ENCODE data around the gene FBLN5. TPM values are rescaled to one million over a fixed set of nuclear protein-coding genes. Genes with fewer than 3 reads are reported as not detected.

FBLN5 gene
- total and polyA plus RNA-seq, 2 experiments from 2014 or later = 157 to 337 TPM

- Histone ChIP-seq H3K79me2 (peaks cover 22% of the 10 kb centered on the region), H2AFZ (peak overlapping the region; percentile 54), H3K36me3 (replicated peaks; ENCODE audit: insufficient read depth, low read depth) (no peaks in the 10 kb centered on the region), H3K27me3 (no peaks in the 10 kb centered on the region), H3K4me1 (ENCODE audit: insufficient read depth) (peaks cover 6% of the 10 kb centered on the region), H3K9me2 (replicated peaks; ENCODE audit: insufficient read depth) (no peaks in the 10 kb centered on the region), H4K20me1 (ENCODE audit: insufficient read depth, poor library complexity, severe bottlenecking) (no peaks in the 10 kb centered on the region), H3K4me2 (peak overlapping the region; percentile 90), H3K9me3 (ENCODE audit: low read depth) (no peaks in the 10 kb centered on the region), H3K27ac (peak overlapping the region; percentile 79), H3K4me3 (peak overlapping the region; percentile 74)
- TF ChIP-seq EZH2phosphoT487 (IDR thresholded peaks at IDR 0.05; ENCODE audit: low read depth, severe bottlenecking, unreplicated experiment) (no peak), CTCF (IDR thresholded peaks at IDR 0.05; ENCODE audit: poor library complexity) (no peak), EZH2 (IDR thresholded peaks at IDR 0.05; ENCODE audit: borderline replicate concordance) (no peak)
- 64% methylated on average over 10 of the region's 10 CpGs for WGBS (ENCODE audit: low lambda C conversion rate, missing lambda C conversion rate)
- DNase-seq (ENCODE audit: low spot score) = no peak
Observed at GRCh38 chr14:91945751-91946621, 1.5 kb downstream of the FBLN5 start.

GRCh38 chr14:91942946-91943345, 4.5 kb downstream of the FBLN5 start:
- 96% methylated on average over 9 of the region's 9 CpGs for WGBS (ENCODE audit: low lambda C conversion rate, missing lambda C conversion rate)
- no peak overlapping the region for H2AFZ ChIP-seq
- H3K36me3 ChIP-seq (replicated peaks; ENCODE audit: insufficient read depth, low read depth) = no peaks in the 10 kb centered on the region
- TF ChIP-seq CTCF (IDR thresholded peaks at IDR 0.05; ENCODE audit: poor library complexity) = no peak
- no peak for TF ChIP-seq EZH2 (IDR thresholded peaks at IDR 0.05; ENCODE audit: borderline replicate concordance)
- peaks cover 22% of the 10 kb centered on the region for H3K79me2 ChIP-seq
- H3K4me1 ChIP-seq (ENCODE audit: insufficient read depth) = peaks cover 6% of the 10 kb centered on the region
- no peak overlapping the region for H3K27ac ChIP-seq
- no peak overlapping the region for H3K4me3 ChIP-seq
- DNase-seq (ENCODE audit: low spot score) = no peak
- H3K27me3 ChIP-seq = no peaks in the 10 kb centered on the region
- H3K9me2 ChIP-seq (replicated peaks; ENCODE audit: insufficient read depth) = no peaks in the 10 kb centered on the region
- H4K20me1 ChIP-seq (ENCODE audit: insufficient read depth, poor library complexity, severe bottlenecking) = no peaks in the 10 kb centered on the region
- H3K9me3 ChIP-seq (ENCODE audit: low read depth) = no peaks in the 10 kb centered on the region
- H3K4me2 ChIP-seq = no peak overlapping the region

GRCh38 chr14:91942128-91942527, 5.4 kb downstream of the FBLN5 start:
- H3K79me2 ChIP-seq = peaks cover 22% of the 10 kb centered on the region
- DNase-seq (ENCODE audit: low spot score) = no peak
- H3K9me2 ChIP-seq (replicated peaks; ENCODE audit: insufficient read depth) = no peaks in the 10 kb centered on the region
- no peaks in the 10 kb centered on the region for H3K27me3 ChIP-seq
- TF ChIP-seq EZH2 (IDR thresholded peaks at IDR 0.05; ENCODE audit: borderline replicate concordance) (no peak), EZH2phosphoT487 (IDR thresholded peaks at IDR 0.05; ENCODE audit: low read depth, severe bottlenecking, unreplicated experiment) (no peak), CTCF (IDR thresholded peaks at IDR 0.05; ENCODE audit: poor library complexity) (no peak)
- H2AFZ ChIP-seq = no peak overlapping the region
- no peaks in the 10 kb centered on the region for H3K36me3 ChIP-seq (replicated peaks; ENCODE audit: insufficient read depth, low read depth)
- no peaks in the 10 kb centered on the region for H4K20me1 ChIP-seq (ENCODE audit: insufficient read depth, poor library complexity, severe bottlenecking)
- no peak overlapping the region for H3K4me2 ChIP-seq
- no peak overlapping the region for H3K27ac ChIP-seq
- WGBS (ENCODE audit: low lambda C conversion rate, missing lambda C conversion rate) = 53% methylated on average over 1 of the region's 1 CpG
- H3K9me3 ChIP-seq (ENCODE audit: low read depth) = no peaks in the 10 kb centered on the region
- no peak overlapping the region for H3K4me3 ChIP-seq
- peaks cover 6% of the 10 kb centered on the region for H3K4me1 ChIP-seq (ENCODE audit: insufficient read depth)

All from hepatocyte (in vitro differentiated cells).